Measurements from ENCODE around the gene POFUT2. TPM values are rescaled to one million over a fixed set of nuclear protein-coding genes. Genes with fewer than 3 reads are reported as not detected.

POFUT2 gene
- polyA plus RNA-seq, 1 donor from 2014 or later, result 25.4 TPM

DNA sequence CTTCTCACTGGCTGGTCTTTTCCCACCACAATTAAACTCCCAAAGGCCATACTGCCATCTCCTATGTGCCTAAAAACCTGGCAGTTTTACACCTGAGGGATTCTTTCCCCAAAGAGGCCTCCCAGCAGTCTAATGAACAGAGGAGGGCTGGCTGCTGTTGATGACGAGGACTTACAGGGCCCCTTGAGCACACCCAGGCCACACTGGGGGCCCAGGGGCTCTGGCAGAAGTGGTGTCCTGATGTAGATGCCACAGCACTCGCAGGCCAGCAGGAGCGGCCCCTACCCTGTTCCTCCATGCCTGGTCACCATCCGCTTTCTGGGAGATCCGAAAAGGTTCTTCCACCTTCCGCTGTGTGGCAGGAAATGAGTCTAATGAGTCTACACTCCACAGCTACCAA, 24.2 kb downstream of the POFUT2 start:
- no peak overlapping the region for H3K9ac ChIP-seq (ENCODE audit: low read length)
- H3K79me2 ChIP-seq (replicated peaks; ENCODE audit: insufficient read depth, low read length), result no peaks in the 10 kb centered on the region
- H3K27me3 ChIP-seq (ENCODE audit: insufficient read depth, low read depth, low read length), result no peaks in the 10 kb centered on the region
- no peaks in the 10 kb centered on the region for H3K9me2 ChIP-seq (ENCODE audit: insufficient read depth, low read length)
- TF ChIP-seq EZH2 (IDR thresholded peaks at IDR 0.05; ENCODE audit: borderline replicate concordance, insufficient read depth, low read length, poor library complexity, severe bottlenecking) (no peak), POLR2AphosphoS5 (IDR thresholded peaks at IDR 0.05) (no peak), MXI1 (conservative IDR thresholded peaks at IDR 0.05; ENCODE audit: poor library complexity, severe bottlenecking) (no peak), EP300 (conservative IDR thresholded peaks at IDR 0.05; ENCODE audit: poor library complexity, severe bottlenecking) (no peak), TAF1 (IDR thresholded peaks at IDR 0.05; ENCODE audit: low read depth) (no peak), RAD21 (conservative IDR thresholded peaks at IDR 0.05) (no peak), SMC3 (conservative IDR thresholded peaks at IDR 0.05; ENCODE audit: poor library complexity) (no peak)
- TF ChIP-seq, protein P1, sequence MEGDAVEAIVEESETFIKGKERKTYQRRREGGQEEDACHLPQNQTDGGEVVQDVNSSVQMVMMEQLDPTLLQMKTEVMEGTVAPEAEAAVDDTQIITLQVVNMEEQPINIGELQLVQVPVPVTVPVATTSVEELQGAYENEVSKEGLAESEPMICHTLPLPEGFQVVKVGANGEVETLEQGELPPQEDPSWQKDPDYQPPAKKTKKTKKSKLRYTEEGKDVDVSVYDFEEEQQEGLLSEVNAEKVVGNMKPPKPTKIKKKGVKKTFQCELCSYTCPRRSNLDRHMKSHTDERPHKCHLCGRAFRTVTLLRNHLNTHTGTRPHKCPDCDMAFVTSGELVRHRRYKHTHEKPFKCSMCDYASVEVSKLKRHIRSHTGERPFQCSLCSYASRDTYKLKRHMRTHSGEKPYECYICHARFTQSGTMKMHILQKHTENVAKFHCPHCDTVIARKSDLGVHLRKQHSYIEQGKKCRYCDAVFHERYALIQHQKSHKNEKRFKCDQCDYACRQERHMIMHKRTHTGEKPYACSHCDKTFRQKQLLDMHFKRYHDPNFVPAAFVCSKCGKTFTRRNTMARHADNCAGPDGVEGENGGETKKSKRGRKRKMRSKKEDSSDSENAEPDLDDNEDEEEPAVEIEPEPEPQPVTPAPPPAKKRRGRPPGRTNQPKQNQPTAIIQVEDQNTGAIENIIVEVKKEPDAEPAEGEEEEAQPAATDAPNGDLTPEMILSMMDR (IDR thresholded peaks at IDR 0.05; ENCODE audit: poor library complexity, severe bottlenecking), result no peak
- TF ChIP-seq, protein P2, sequence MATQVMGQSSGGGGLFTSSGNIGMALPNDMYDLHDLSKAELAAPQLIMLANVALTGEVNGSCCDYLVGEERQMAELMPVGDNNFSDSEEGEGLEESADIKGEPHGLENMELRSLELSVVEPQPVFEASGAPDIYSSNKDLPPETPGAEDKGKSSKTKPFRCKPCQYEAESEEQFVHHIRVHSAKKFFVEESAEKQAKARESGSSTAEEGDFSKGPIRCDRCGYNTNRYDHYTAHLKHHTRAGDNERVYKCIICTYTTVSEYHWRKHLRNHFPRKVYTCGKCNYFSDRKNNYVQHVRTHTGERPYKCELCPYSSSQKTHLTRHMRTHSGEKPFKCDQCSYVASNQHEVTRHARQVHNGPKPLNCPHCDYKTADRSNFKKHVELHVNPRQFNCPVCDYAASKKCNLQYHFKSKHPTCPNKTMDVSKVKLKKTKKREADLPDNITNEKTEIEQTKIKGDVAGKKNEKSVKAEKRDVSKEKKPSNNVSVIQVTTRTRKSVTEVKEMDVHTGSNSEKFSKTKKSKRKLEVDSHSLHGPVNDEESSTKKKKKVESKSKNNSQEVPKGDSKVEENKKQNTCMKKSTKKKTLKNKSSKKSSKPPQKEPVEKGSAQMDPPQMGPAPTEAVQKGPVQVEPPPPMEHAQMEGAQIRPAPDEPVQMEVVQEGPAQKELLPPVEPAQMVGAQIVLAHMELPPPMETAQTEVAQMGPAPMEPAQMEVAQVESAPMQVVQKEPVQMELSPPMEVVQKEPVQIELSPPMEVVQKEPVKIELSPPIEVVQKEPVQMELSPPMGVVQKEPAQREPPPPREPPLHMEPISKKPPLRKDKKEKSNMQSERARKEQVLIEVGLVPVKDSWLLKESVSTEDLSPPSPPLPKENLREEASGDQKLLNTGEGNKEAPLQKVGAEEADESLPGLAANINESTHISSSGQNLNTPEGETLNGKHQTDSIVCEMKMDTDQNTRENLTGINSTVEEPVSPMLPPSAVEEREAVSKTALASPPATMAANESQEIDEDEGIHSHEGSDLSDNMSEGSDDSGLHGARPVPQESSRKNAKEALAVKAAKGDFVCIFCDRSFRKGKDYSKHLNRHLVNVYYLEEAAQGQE (IDR thresholded peaks at IDR 0.05; ENCODE audit: borderline replicate concordance), result no peak
- H3K36me3 ChIP-seq (ENCODE audit: insufficient read depth, low read length), result no peaks in the 10 kb centered on the region
- H3K4me2 ChIP-seq (ENCODE audit: low read length), result no peak overlapping the region
- H4K20me1 ChIP-seq (ENCODE audit: insufficient read depth), result no peaks in the 10 kb centered on the region
- H2AFZ ChIP-seq (ENCODE audit: low read depth, low read length), result no peak overlapping the region
- no peaks in the 10 kb centered on the region for H3F3A ChIP-seq (ENCODE audit: insufficient read depth, low read length, poor library complexity, severe bottlenecking)
- no peak overlapping the region for H3K4me3 ChIP-seq (ENCODE audit: low read length)
- H3K9me3 ChIP-seq (ENCODE audit: low read length), result no peaks in the 10 kb centered on the region
- H3K27ac ChIP-seq (ENCODE audit: low read length), result no peak overlapping the region

DNA sequence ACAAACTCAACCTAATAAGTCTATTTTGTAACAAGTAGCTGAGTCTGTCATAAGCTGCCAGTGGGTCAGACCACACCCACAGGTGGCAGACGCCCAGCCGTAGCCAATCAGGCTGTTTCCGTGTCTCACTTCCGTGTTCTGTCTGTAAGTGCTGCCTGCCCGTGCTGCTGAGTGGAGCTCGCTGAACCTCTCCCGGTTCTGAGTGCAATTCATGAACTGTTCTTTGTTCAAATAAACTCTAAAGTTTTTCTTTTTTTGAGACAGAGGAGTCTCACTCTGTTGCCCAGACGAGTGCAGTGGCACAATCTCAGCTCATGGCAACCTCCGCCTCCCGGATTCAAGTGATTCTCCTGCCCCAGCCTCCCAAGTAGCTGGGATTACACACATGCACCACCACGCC, 25.1 kb downstream of the POFUT2 start:
- TF ChIP-seq MXI1 (conservative IDR thresholded peaks at IDR 0.05; ENCODE audit: poor library complexity, severe bottlenecking) (no peak), RAD21 (conservative IDR thresholded peaks at IDR 0.05) (no peak), EP300 (conservative IDR thresholded peaks at IDR 0.05; ENCODE audit: poor library complexity, severe bottlenecking) (no peak), POLR2AphosphoS5 (IDR thresholded peaks at IDR 0.05) (no peak), EZH2 (IDR thresholded peaks at IDR 0.05; ENCODE audit: borderline replicate concordance, insufficient read depth, low read length, poor library complexity, severe bottlenecking) (no peak), TAF1 (IDR thresholded peaks at IDR 0.05; ENCODE audit: low read depth) (no peak)
- TF ChIP-seq, protein P2 (IDR thresholded peaks at IDR 0.05; ENCODE audit: borderline replicate concordance), result no peak
- TF ChIP-seq, protein P1 (IDR thresholded peaks at IDR 0.05; ENCODE audit: poor library complexity, severe bottlenecking), result no peak
- no peaks in the 10 kb centered on the region for H3K27me3 ChIP-seq (ENCODE audit: insufficient read depth, low read depth, low read length)
- H4K20me1 ChIP-seq (ENCODE audit: insufficient read depth), result no peaks in the 10 kb centered on the region
- no peak overlapping the region for H3K4me3 ChIP-seq (ENCODE audit: low read length)
- no peaks in the 10 kb centered on the region for H3K9me3 ChIP-seq (ENCODE audit: low read length)
- H3K36me3 ChIP-seq (ENCODE audit: insufficient read depth, low read length), result no peaks in the 10 kb centered on the region
- H3K4me2 ChIP-seq (ENCODE audit: low read length), result no peak overlapping the region
- H3K79me2 ChIP-seq (replicated peaks; ENCODE audit: insufficient read depth, low read length), result no peaks in the 10 kb centered on the region
- H3K9me2 ChIP-seq (ENCODE audit: insufficient read depth, low read length), result no peaks in the 10 kb centered on the region
- no peaks in the 10 kb centered on the region for H3F3A ChIP-seq (ENCODE audit: insufficient read depth, low read length, poor library complexity, severe bottlenecking)
- no peak overlapping the region for H2AFZ ChIP-seq (ENCODE audit: low read depth, low read length)
- no peak overlapping the region for H3K9ac ChIP-seq (ENCODE audit: low read length)
- H3K27ac ChIP-seq (ENCODE audit: low read length), result no peak overlapping the region
